Esophagus muscularis mucosa (tissue), 4 donors: Measurements from ENCODE around the gene SH3BP4. TPM values are rescaled to one million over a fixed set of nuclear protein-coding genes. Genes with fewer than 3 reads are reported as not detected.
A peak's percentile ranks its signal among the peaks of the same experiment; 100 is the strongest.
"Not testable (repeated sequence)": the region's sequence is repeated elsewhere in the genome, so short reads cannot be mapped to it uniquely, and the experiment has no call there.

Experiments
- DNase-seq: peaks from one replicate; pipeline ENCODE4 v3.0.0-alpha.2; 2017; ENCODE audit errors: extremely low spot score
- H3K27ac ChIP-seq, 4 donors: fragments of 200-600 bp; sonication (generic); replicated peaks in 1 of 4; 1 replicate in 3 of 4; 2 replicates in 1 of 4; pipeline ENCODE4 v1.5.1; 2016 to 2019; ENCODE audit warnings: mild to moderate bottlenecking in 1 of 4
- H3K27me3 ChIP-seq, 4 donors: fragments of 200-600 bp; sonication (generic); one replicate each; pipeline versions ENCODE4 v1.5.1 to v1.6.0; 2016 to 2019
- H3K36me3 ChIP-seq, 4 donors: fragments of 200-600 bp; sonication (generic); one replicate each; pipeline ENCODE4 v1.5.1; 2016 to 2019
- H3K4me1 ChIP-seq, 4 donors: fragments of 200-600 bp; sonication (generic); one replicate each; pipeline ENCODE4 v1.5.1; 2016 to 2019
- H3K4me3 ChIP-seq, 4 donors: fragments of 200-600 bp; sonication (generic); 1 replicate in 2 of 4; 2 replicates in 2 of 4; pipeline ENCODE4 v1.5.1; 2016 to 2019; ENCODE audit warnings: mild to moderate bottlenecking in 4 of 4, moderate library complexity in 1 of 4
- H3K9me3 ChIP-seq, 4 donors: fragments of 200-600 bp; sonication (generic); 1 replicate in 3 of 4; 2 replicates in 1 of 4; pipeline ENCODE4 v1.5.1; 2016 to 2019
- EP300 ChIP-seq: sonication (generic); formaldehyde crosslinking; IDR thresholded peaks from one replicate; pipeline ENCODE4 v1.6.1; 2017; ENCODE audit warnings: antibody characterized with exemption
- POLR2A ChIP-seq: fragments of 450-650 bp; IDR thresholded peaks from one replicate; pipeline ENCODE4 v1.6.1; 2017; ENCODE audit warnings: antibody characterized with exemption, moderate library complexity, mild to moderate bottlenecking, low read depth
- POLR2AphosphoS5 ChIP-seq, 2 donors: sonication (generic); formaldehyde crosslinking; IDR thresholded peaks; one replicate each; pipeline ENCODE4 v1.6.1; 2017; ENCODE audit warnings: antibody characterized with exemption in 2 of 2
- WGBS: methylation state at CpG from one replicate; pipeline ENCODE4 v1.1.5; 2018; 5-methylcytosine and 5-hydroxymethylcytosine counted together
- intact Hi-C: fragments of 100-400 bp; cut with DNase I; formaldehyde crosslinking; loops from one replicate; pipeline ENCODE4 v1.15.1; 2023
- total RNA-seq, 4 donors: library from RNA; depleted of rRNA; stranded (reverse); fragments of >200 nt; gene quantifications; one replicate each; pipeline versions ENCODE4 v1.1.0 to v1.2.1, GENCODE V29; 2016
- TF ChIP-seq, protein P1 (sequence below), 3 experiments: fragments of 200-600 bp in 2 of 3; fragments of 450-650 bp in 1 of 3; sonication (generic) in 2 of 3; IDR thresholded peaks; one replicate each; pipeline ENCODE4 v1.5.1; 2017 to 2019; ENCODE audit warnings: antibody characterized with exemption in 3 of 3, mild to moderate bottlenecking in 2 of 3, moderate library complexity in 1 of 3

SH3BP4 gene
- total RNA-seq, 4 donors from 2014 or later: 25.3 to 63.1 (median 48.4) TPM

DNA sequence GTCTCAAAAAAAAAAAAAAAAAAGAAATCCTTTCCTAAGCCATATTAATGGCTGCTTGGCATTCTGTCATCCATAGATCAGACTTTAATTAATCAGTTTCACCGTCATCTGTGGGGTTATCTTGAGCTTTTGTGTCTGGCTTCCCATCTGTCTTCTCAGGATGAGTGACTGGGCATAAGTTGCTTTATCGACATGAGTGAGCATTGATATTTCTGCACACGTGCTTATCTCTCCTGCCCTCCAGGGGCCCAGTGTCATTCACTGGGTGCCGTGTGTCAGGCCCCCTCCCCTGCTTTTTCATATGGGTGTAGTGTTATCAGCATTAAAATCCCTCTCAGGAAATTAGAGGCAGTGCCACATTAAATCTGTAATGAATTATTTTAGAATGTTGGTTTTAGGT is 65.6 kb downstream of the SH3BP4 start:
- H3K27ac ChIP-seq: no peak overlapping the region
- no peaks in the 10 kb centered on the region for H3K27me3 ChIP-seq
- TF ChIP-seq EP300 (no peak), POLR2A (no peak), POLR2AphosphoS5 (IDR thresholded peaks at IDR 0.05) (no peak)
- TF ChIP-seq, protein P1, sequence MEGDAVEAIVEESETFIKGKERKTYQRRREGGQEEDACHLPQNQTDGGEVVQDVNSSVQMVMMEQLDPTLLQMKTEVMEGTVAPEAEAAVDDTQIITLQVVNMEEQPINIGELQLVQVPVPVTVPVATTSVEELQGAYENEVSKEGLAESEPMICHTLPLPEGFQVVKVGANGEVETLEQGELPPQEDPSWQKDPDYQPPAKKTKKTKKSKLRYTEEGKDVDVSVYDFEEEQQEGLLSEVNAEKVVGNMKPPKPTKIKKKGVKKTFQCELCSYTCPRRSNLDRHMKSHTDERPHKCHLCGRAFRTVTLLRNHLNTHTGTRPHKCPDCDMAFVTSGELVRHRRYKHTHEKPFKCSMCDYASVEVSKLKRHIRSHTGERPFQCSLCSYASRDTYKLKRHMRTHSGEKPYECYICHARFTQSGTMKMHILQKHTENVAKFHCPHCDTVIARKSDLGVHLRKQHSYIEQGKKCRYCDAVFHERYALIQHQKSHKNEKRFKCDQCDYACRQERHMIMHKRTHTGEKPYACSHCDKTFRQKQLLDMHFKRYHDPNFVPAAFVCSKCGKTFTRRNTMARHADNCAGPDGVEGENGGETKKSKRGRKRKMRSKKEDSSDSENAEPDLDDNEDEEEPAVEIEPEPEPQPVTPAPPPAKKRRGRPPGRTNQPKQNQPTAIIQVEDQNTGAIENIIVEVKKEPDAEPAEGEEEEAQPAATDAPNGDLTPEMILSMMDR (IDR thresholded peaks at IDR 0.05): no peak
- H3K4me1 ChIP-seq: peaks cover 0 to 16% (median 7%) of the 10 kb centered on the region in 4 donors
- H3K36me3 ChIP-seq: no peaks in the 10 kb centered on the region
- WGBS: 85% methylated on average over 4 of the region's 4 CpGs
- no peak overlapping the region for H3K4me3 ChIP-seq
- no peak for DNase-seq
- intact Hi-C loops: no loop called here
- peaks cover 0 to 8% (median 0%) of the 10 kb centered on the region in 4 donors for H3K9me3 ChIP-seq

DNA sequence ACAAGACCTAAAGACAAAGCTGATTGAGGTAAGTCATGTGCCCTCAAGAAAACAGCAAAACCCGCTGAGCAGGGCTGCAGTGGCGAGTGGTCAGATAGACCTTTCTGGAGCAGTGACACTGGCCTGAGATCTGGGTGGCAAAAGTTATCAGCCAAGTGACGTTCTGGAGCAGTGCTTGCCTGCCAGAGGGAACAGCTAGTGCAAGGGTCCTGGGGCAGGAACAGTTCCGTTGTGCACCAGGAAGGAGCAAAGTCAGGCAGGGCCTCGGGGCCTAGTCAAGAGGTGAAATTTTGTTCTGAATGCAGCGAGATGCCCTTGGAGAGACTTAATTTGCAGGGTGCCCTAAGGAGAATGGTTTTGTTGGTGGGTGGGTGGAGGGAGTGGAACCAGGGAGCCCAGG is 67.0 kb downstream of the SH3BP4 start:
- no peaks in the 10 kb centered on the region for H3K36me3 ChIP-seq
- peaks cover 0 to 8% (median 0%) of the 10 kb centered on the region in 4 donors for H3K9me3 ChIP-seq
- no peak overlapping the region for H3K27ac ChIP-seq
- no peak for TF ChIP-seq POLR2A
- TF ChIP-seq, protein P1 (IDR thresholded peaks at IDR 0.05): no peak
- TF ChIP-seq POLR2AphosphoS5 (IDR thresholded peaks at IDR 0.05): no peak
- TF ChIP-seq EP300: no peak
- H3K27me3 ChIP-seq: no peaks in the 10 kb centered on the region
- intact Hi-C loops: no loop called here
- WGBS: 96% methylated on average over 6 of the region's 6 CpGs
- H3K4me3 ChIP-seq: no peak overlapping the region
- peaks cover 0 to 18% (median 7%) of the 10 kb centered on the region in 4 donors for H3K4me1 ChIP-seq
- DNase-seq: no peak

DNA sequence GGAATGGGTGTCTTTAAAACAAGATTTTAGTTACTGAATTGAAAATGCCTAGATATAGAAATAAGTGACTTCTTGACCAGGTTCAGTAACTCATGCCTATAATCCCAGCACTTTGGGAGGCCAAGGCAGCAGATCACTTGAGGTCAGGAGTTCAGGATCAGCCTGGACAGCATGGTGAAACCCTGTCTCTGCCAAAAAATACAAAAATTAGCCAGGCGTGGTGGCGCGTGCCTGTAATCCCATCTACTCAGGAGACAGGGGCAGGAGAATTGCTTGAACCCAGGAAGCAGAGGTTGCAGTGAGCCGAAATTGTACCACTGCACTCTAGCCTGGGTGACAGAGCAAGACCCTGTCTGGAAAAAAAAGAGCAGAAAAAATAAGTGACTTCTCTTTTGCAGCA is 68.3 kb downstream of the SH3BP4 start:
- H3K27me3 ChIP-seq, intact Hi-C loops, H3K4me3 ChIP-seq, H3K36me3 ChIP-seq, H3K9me3 ChIP-seq, H3K27ac ChIP-seq, DNase-seq: not testable (repeated sequence)
- H3K4me1 ChIP-seq: peaks cover 0 to 19% (median 11%) of the 10 kb centered on the region in 4 donors
- 97% methylated on average over 4 of the region's 4 CpGs for WGBS

DNA sequence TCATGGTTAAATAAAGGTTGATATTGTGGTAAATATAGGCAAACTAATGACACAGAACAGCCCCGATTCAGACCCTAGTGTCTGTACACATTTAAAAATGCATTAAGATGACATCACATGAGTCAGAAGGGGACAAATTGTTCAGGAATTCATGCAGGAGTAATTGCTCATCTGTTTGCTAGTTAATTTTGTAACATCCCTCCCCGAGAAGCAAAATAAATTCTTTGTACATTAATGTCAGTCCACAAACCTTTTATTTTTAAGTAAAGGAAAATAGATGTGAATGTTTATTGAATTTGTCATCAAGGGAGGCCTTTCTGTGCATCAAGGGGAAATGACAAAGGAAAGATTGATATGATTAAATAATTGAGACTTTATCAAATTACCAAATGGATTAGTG is 69.9 kb downstream of the SH3BP4 start:
- H3K36me3 ChIP-seq: no peaks in the 10 kb centered on the region
- H3K27me3 ChIP-seq: no peaks in the 10 kb centered on the region
- 18% methylated on average over 2 of the region's 2 CpGs for WGBS
- H3K9me3 ChIP-seq: no peaks in the 10 kb centered on the region
- H3K4me3 ChIP-seq: no peak overlapping the region
- TF ChIP-seq, protein P1 (IDR thresholded peaks at IDR 0.05): no peak
- TF ChIP-seq POLR2AphosphoS5 (IDR thresholded peaks at IDR 0.05): peak in 1 of 2 donors; percentile 30
- no peak for TF ChIP-seq EP300
- no peak for TF ChIP-seq POLR2A
- no peak overlapping the region for H3K27ac ChIP-seq
- intact Hi-C loops: no loop called here
- DNase-seq: no peak
- peaks cover 14 to 36% (median 23%) of the 10 kb centered on the region in 4 donors for H3K4me1 ChIP-seq

DNA sequence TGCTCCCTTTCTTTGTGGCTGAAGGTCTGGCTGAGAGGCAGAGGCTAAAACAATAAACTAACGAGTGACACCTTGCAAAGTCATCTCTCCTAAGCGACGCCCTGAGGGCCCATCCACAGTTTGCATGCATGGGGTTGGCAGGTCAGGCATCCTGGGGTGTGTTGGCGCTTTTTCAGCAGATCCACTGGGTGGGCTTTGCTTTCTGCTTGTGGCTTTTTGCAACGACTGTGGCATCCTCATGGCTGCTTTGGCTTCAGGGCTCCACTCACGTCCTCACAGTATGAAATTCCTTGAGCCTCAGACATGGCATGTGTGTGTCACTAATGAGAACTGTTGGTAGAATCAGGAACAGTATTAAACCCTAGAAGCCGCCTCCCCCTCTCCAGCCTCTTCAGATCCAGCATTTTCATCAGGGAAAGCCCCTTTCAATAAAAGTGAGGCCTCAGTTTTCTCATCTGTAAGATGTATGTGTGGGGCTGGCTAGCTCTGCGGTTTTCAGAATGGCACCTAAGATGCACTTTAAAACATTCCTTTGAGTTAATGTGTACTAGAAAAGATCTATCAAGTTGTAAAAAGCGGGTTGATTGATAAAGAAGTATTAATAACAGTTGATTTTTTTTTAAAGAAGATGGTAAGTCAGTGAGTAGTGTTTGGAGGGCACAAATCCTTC is 72.5 kb downstream of the SH3BP4 start:
- H3K4me1 ChIP-seq: peaks cover 23 to 51% (median 36%) of the 10 kb centered on the region in 4 donors
- intact Hi-C loops: no loop called here
- 93% methylated on average over 9 of the region's 9 CpGs for WGBS
- no peak overlapping the region for H3K4me3 ChIP-seq
- no peak for TF ChIP-seq EP300
- TF ChIP-seq POLR2AphosphoS5 (IDR thresholded peaks at IDR 0.05): no peak
- TF ChIP-seq POLR2A: no peak
- TF ChIP-seq, protein P1 (IDR thresholded peaks at IDR 0.05): no peak
- no peak for DNase-seq
- H3K9me3 ChIP-seq: no peaks in the 10 kb centered on the region
- H3K36me3 ChIP-seq: no peaks in the 10 kb centered on the region
- H3K27me3 ChIP-seq: no peaks in the 10 kb centered on the region
- no peak overlapping the region for H3K27ac ChIP-seq
